CMK (cell line): ENCODE data around the gene PSMD12.

ENCODE experiments used
- DNase-seq: peaks from one replicate; pipeline ENCODE4 v3.0.0-alpha.2; 2010; ENCODE audit warnings: low read depth

Gene PSMD12

DNA sequence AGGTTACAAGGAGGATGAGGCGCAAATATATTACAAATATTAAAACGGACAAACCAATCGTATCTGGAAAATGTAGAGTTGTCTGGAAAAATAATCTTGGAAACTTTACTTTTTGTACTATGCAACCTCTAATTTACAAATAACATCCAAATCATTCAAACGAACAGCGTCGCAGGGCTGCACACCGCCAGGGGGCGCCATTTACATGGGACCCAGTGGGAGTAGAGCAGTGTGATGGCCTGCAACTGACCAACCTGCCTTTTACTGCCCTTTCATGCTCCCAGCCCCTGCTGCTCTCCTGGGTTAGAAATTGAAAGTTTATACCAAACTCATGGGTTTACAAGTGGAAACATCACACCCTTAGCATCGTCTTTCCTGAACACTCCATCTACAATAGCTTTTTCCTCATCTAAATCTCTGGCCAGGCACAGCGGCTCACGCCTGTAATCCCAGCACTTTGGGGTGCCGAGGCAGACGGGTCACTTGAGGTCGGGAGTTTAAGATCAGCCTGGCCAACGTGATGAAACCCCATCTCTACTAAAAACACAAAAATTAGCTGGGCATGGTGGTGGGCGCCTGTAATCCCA lies 20.7 kb upstream of the PSMD12 start:
- no peak for DNase-seq

DNA sequence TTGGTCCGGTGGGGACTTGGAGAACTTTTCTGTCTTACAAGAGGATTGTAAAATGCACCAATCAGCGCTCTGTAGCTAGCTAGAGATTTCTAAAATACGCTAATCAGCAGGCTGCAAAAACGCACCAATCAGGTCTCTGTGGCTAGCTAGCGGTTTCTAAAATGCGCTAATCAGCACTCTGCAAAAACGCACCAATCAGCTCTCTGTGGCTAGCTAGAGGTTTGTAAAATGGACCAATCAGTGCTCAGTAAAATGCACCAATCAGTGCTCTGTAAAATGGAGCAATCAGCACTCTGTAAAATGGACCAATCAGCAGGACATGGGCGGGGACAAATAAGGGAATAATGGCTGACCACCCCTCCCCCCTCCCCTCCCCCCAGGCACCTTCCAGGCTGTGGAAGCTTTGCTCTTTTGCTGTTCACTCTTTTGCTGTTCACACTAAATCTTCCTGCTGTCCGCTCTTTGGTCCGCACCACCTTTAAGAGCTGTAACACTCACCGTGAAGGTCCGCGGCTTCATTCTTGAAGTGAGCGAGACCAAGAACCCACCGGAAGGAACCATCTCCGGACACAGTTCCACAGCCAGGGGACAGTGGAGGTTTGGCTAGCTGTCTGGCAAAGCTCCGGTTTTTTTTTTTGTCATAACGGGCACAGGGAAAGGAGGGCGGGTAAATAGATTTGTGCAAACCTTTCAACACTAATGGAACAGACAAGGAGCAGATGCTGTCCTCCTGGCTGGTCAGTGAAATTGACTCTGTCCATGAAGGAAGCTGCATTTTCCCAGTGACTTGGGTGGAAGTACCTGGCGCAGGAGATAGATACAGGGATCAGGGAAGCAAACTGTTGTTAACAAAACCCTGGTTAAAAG lies 19.0 kb upstream of the PSMD12 start:
- DNase-seq: no peak

DNA sequence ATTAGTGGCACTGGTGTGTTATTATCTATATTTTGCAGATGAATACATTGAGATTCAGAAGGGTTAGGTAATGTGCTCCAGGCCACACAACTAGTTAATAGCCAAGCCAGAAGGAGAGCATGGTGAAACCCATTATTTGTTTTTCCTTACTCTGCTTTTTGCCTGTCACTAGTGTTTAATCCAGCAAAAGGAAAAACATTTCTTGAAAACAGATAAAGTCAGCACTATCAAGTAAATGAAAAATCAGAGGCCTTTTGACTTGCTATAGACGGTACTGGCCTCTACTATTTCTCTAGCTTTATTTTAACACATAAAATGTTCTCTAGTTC lies 15.5 kb upstream of the PSMD12 start:
- no peak for DNase-seq

DNA sequence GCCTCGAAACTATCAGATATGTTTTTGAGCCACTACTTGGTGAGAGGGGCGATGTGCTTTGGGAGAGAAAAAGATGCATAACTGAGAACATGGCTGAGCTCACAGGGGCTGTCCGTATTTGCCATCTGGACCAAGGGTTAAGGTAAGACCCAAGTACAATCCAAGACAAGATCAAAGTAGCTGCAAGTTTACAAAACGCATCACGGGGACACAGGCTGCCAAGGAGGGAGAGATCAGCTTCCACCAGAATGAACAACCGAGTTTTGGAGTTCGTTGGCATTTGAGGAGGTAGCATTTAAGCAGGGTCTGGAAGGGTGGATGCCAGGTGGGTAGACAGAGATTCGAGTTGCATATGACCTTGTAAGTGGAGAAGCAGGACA lies 12.9 kb upstream of the PSMD12 start:
- DNase-seq: no peak

DNA sequence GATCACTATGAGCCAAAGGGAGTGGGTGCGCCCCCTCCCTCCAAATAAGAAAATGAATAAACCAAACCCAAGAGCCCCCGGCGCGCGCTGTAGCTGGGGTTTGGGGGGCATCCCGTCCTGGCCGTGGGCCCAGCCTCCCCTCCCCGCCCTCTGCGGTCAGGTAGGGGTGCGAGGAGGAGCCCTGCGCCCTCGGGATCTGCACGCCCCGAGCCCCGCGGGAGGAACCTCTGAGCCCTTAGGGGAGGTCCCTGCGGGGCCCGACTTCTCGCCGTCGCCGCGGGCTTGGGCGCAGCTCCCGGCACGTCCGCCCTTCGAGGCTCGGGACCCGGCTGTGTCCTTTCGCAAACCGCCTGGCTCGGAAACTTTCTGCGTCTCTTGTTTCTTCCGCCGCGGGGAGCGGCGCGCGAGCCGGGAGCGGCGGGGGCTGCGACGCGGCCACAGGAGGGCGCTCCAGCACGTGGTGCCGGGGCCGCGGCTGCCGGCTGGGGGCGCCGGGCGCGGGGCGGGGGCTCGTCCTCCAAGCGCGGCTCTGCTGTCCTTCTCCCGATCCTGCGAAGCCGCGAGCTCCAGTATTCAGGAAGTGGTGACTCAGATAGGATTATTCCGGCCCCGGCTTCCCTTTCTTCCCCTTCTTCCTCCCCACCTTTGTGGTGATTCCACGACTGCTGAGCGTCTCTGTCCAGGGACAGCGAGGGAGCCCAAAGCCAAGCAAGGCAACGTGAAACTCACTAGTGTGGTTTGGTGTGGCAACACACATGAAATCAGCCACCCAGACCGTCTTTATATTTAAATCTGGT lies 12.3 kb upstream of the PSMD12 start:
- DNase-seq: no peak

DNA sequence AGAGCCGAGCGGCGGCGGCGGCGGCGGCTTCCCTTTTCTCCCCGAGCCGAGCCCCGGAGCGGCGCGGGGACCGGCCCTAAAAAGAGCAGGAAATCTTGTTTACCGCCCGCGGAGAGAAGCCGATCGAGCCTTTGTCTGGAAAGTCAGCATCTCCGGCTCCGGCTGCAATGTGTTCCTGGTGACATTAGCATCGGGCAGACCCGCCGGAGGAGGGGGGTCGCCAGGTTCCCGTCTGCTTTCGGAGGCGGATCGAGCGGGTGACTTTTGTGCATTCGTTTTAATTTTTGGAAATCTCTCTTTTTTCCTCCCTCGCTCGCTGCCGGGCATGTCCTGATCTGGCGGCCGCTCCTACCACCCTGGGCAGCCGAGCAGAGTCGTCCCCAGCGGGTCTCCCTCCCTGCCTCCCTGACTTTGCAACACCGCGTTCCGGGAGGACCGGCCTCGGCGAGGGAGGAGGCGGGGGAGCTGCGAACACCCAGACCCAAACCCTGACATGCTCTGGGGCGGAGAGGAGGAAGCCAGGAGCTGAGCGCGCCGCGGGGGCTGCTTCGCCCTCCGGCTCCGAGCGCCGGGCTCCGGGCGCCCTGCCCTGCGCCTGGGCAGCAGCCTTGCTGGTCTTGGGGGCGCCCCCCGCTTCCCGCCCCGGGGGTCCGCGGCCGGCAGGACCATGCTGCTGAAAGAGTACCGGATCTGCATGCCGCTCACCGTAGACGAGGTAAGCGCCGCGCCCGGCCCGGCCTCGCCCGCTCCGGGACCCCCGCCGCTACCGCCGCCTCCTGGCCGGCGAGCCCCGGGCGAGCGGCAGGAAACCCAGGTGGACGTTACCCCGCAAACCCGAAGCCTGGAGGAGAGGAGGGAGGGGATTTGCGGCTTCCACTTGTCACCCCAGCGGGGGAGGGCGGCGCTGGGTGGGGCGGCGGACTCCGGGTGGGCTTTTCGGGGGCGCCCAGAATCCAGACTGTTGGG lies 11.4 kb upstream of the PSMD12 start:
- no peak for DNase-seq

DNA sequence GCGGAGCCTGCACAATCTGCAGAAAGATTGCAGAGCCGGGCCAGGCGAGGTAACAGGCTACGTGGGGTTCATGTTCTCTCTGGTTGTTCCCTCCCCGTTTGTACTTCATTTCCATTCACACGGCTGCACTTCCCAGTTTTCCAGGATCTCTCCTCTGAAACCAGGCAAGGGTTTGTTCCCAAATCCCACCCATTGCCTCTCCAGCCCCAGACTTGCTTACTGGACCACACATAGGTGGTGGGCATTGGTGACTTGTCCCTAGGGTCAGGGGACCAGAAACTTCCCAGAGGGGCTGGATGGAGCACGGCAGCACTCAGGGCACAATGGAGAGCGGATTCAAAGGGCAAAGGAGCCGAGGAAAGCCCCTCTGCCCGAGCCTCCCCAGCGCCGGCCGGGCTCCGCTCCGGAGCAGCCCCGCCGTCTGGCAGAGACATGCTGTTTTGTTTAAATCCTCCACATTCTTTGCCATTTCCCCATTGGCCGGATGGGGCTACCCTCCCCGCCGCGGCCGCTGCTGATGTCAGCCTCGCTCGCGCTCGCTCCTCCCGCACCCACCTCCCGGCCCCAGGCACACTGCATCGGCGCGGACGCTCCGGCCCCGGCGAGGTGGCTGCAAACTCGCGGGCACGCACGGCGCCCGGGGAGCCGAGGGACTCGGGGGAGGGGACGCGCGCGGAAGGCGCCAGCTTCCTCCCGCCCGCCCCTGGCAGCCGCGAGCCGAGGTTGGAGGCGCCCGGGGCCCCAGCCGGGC lies 10.5 kb upstream of the PSMD12 start, which contains the start of gene PITPNC1:
Gene PITPNC1 (plus strand): TSS at position 545 of the 751 bp plus-strand sequence.
- no peak for DNase-seq

DNA sequence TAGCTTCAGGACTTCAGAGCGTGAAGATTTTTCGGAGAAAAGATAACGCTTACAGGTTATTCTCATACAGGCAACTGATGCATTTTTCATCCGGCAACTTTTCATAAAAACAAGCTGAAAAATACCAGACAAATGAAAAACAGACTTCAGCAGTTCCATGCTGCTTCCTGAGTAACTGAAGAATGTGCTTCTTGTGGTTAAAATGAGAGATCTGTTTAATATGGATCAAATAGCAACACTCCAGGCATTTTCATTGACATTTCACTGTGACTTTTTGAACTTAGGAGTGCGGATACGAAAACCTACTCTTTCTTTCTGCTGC lies 10.0 kb upstream of the PSMD12 start:
- no peak for DNase-seq

DNA sequence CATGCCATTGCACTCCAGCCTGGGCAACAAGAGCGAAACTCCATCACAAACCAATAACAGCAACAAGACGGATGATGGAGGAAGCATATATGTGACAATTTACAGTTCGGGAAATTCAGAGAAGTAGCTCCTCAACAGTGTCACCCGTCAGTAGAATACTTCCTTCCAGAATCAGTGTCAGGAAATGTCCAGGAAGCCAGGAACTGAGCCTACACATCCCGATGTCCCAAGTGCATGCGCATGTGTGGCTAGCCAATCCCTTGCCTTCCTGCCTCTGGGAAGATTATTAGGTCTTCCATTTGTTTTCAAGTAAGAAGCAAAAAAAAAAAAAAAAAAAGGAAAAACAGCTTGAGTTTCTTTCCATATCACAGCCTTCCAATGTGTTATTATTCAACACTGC lies 9.3 kb upstream of the PSMD12 start:
- no peak for DNase-seq

DNA sequence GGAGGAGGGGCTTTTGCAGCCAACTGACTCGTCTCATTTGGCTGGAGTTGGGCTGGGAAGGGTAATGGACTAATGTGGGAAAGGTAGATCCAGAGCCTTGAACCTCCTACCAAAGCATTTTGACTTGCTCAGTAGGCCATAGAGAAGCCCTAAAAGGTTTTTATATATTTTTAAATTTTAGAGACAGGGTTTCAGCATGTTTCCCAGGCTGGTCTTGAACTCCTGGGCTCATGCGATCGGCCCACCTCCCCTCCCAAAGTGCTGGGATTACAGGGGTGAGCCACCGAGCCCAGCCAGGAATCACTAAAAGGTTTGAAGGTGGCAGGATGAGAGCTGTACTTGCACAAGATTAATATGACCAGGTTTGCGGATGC lies 8.7 kb upstream of the PSMD12 start:
- DNase-seq: no peak

DNA sequence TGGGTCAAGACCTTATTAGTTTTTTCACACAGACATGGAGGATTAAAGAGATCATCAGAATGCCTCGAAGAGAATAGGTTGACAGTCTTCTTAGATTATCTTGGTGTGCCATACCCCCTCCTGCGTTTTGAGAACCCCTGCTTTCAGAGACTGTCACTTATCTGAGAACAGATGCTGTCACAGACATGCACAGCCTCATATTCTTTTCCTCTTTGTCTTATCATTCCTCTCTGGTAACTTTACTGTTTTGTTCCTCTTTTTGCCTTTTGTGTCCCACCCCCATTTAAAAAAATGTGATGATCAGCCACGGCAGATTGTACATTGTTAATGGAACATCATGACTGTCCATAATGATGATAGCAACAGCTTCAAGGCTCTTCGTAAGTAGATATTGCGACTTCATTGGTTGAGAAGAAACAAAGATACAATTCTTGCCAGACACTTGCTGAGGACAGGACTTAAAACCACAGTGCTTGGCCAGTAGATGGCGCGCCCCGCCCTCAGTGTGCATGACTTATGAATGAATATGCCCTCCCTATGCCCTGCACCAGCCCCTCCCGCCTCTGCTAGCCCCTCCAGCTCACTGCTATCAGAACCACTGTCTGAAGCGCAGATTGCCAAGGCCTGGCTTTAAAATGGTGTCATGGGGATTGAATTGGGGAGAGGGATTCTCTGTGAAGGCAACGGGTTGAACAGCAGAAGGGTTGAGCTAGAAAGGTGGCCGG lies 8.1 kb upstream of the PSMD12 start:
- peak; percentile 79 for DNase-seq

DNA sequence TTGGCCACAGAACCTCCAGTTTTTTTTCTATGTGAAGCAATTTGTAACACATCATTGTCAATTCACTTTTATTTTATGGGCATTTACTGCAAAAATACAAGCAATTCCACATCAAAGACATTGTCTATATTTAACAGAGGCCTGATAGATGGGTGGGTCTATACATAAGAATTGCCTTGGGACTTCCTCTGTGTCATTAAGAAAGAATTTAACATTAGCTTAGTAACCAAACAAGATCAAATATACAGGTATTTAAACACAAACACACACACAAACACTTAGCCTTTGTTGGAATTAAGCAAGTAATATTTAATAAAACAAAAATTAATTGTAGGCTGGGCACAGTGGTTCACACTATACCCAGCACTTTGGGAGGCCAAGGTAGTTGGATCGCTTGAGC lies 6.4 kb upstream of the PSMD12 start:
- no peak for DNase-seq

DNA sequence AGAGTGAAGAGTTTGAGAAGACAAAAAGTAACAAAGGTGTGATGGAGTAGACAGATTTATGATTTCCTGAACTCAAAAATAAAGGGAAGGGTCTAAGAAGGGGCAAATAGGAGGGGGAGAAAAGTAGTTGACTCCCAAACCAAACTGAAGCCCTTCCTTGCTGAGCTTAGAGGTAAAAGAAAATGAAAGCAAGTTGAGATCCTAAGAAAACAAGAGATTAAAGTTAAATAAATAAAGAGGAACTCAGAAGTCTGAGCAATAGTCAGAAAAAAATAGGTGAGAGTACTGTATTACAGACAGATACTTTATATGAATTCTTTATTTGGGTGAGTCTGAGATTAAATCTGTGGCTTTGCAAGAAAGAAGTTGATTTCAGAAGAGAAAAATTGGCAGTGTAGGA lies 3.3 kb upstream of the PSMD12 start:
- DNase-seq: no peak

DNA sequence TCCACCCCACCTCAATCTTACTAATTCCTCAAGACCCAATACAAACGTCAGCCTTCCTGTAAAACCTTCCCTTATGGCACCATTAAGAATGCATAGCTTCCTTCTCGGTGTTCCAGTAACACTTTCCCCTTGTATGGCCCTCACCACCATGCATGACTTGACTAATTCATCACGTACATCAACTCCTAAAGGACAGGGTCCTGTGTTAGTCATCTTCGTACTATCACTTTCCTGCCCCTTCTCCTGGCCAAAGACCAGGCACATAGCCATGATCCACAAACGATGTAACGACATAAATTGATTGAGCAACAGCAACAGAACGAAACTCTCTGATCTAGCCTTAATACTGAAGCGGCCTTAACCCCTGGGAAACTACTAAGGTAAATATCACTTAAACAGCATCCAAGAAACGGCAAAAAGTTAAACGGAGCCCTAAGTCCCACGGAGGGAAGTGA lies 612 bp downstream of the PSMD12 start:
- no peak for DNase-seq

DNA sequence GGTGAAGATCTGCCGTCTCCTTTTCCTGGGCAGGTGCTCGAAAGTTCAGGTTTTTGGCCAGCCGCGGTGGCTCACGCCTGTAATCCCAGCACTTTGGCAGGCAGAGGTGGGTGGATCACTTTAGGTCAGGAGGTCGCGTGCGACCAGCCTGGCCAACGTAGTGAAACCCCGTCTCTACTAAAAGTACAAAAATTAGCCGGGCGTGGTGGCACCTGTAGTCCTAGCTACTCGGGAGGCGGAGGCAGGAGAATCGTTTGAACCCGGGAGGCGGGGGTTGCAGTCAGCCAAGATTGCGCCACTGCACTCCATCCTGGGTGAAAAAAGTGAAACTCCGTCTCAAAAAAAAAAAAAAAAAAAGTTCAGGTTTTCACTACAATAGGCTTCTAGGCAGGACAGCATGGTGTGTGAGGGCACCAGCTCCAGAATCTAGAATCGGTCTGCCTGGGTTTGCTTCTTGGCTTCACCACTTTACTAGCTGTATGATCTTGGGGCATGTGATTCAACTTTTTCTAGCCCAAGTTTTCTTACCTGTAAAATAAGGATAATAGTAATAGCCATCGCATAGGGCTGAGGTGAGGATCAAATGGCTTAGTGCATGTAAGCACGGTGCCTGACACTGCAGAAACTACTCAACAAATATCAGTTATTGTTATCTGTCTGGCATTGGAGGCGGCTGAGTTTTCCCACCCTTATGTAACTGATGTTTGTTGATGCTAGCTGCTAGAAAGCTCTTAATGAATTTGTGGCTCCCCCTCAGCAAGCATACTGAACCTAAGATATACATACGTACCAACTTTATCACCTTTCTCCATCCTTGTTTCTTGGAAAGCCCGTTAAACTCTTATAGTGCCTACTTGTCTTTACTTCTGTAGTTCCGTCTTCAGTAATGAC lies 1.3 kb downstream of the PSMD12 start:
- DNase-seq: no peak

DNA sequence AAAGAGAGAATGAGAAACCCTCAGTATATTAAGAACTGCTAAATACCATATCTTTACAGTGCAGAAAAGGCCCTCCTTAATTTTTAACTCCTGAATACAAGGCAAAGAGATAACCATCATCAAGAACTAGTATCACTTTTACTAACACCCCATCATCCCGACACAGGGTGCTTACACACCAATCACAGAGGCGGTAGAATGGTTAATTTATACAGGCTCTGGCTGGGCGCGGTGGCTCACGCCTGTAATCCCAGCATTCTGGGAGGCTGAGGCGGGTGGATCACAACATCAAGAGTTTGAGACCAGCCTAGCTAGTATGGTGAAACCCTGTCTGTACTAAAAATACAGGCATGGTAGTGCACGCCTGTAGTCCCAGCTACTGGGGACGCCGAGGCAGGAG lies 4.2 kb downstream of the PSMD12 start:
- DNase-seq: no peak

DNA sequence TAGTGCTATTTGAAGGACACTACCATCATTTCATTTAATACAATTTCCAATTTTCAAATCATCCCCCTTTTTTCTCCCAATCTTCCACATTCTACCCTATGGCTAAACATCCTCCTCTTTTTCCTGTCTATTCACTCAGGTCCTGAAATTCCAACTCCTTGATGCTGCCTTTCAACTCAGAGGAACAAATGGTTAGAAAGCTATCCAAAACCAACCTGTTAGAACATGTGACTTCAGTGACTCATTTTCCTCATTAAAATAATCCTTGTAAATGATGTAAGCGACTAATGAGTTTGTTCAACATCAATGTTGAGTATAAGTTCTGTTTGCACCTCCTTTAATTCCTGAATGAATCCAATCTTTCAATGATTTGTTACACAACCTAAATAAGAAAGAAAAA lies 5.5 kb downstream of the PSMD12 start:
- DNase-seq: no peak

DNA sequence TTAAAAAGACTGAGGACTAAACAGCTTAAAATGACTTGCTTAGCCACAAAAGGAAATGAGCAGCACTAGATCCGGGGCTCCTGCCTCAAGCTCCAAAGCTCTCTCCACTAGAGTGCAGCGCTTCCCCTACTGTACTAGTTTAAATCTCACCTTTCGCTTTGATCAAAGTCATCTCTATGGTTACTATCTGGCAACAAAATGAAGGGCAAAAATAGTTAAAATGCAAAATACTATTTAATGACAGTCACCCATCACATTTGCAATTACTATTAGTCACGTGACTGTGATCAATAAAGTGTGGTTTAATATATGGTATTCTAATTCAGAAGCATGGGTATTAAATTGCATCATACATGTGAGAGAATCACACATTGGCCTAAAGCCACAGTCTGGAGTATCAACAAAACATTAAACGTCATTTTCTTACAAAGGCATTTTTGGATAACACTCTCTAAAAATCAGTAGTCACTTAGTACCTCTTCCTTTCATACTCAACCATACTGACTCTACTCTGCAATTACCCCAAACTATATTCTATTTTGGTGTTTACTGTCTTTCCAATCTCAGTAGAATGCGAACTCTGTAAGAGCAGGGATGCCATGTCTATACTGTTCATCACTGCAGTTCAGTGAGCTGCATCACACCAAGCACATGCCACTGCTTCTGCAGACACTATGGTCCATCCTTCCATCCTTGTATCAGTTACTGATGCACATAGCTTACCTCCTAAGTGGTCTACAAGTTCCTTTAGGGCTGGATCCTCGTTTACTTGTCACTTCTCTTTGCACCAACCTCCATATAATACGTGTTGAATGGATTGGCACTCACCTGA lies 6.2 kb downstream of the PSMD12 start:
- DNase-seq: no peak

DNA sequence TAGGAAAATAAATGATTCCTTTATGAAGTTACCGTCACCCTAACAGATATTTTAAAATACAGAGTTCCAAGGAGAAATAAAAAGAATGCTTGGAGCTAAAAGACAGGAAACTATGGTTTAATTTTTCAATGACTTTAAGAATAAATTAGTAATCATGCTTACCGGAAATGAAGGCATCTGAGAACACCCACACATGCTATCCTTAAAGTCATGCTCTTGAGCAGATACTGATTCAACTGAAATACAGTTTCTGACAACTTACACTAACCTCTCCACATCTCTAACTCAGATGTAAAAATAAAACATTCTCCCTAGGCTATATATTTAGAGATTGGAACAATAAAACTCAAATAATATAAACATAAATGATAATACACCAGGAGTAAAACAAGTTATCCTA lies 7.8 kb downstream of the PSMD12 start:
- DNase-seq: no peak
